ENCODE data around the gene C2CD4D. TPM values are rescaled to one million over a fixed set of nuclear protein-coding genes. Genes with fewer than 3 reads are reported as not detected.

The C2CD4D gene
- total and polyA plus RNA-seq, 2 of the 13 experiments (the other 11 are each of a cell fraction or from before 2014, with no cell fraction given) = not detected

DNA sequence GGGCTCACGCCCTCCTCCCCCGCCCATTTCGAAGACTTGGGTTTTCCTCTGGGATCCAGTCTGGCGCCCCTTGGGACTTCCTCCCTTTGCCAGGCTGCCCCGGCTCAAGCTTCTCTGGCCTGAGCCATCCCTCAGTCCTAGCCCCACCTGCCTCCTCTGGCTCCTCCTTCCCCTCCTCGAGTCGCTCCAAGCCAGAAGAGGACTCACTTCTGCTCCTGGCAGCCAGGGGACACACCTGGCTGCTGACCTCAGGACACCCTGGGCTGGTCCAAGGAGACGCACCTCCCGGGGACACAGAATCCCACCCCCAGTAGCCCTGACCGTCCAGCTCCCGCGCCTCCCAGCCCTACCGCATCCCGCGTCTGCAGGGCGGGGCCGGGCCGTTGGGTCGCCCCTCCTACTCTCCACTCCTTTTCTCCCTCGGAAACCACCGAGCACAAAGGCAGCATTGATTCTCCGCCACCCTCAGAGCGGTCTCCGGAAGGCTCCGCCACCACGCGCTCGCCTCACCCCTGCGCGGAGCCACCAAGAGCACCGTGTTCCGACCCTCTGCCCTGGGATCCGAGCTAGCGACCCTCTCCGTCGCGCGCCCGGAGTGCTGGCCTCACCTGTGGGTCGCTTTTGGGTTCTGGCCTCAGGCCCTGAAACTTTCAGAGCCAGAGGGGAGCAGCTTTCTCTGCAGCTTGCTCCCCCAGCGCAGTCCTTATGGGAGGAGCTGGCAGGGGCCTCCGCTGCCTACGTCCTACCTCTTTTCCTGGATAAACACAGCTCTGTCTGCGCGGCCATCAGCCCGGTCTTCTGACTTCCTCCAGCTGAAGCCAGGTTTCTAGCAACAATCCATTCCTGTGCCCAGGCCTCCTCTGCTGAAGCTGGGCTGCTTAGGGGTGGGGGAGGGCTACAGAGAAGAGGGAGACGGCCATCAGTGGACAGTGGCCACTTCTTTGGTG lies at the start of gene C2CD4D (continued):
- TF ChIP-seq HOMEZ (CRISPR knock-in tag; IDR thresholded peaks at IDR 0.05; ENCODE audit: low read depth) = no peak
- TF ChIP-seq ZBTB14 (CRISPR knock-in tag; IDR thresholded peaks at IDR 0.05) = no peak
- peak; percentile 55 for TF ChIP-seq POGZ (CRISPR knock-in tag; IDR thresholded peaks at IDR 0.05)
- no peak for TF ChIP-seq ZNF839 (CRISPR knock-in tag; IDR thresholded peaks at IDR 0.05; ENCODE audit: borderline replicate concordance)
- no peak for TF ChIP-seq ZNF850 (CRISPR knock-in tag; conservative IDR thresholded peaks at IDR 0.05)
- TF ChIP-seq ZNF343 (CRISPR knock-in tag; IDR thresholded peaks at IDR 0.05) = no peak
- peak; percentile 46; the same call in 1 of the 2 replicates for TF ChIP-seq TBX2 (CRISPR knock-in tag; IDR thresholded peaks at IDR 0.05; ENCODE audit: borderline replicate concordance)
- TF ChIP-seq, protein P1, sequence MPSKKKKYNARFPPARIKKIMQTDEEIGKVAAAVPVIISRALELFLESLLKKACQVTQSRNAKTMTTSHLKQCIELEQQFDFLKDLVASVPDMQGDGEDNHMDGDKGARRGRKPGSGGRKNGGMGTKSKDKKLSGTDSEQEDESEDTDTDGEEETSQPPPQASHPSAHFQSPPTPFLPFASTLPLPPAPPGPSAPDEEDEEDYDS (CRISPR knock-in tag; IDR thresholded peaks at IDR 0.05) = 0 out of 2 replicates have a peak, but pooled peaks have one; percentile 21
- no peak for TF ChIP-seq ZBTB21 (CRISPR knock-in tag; IDR thresholded peaks at IDR 0.05)
- TF ChIP-seq FOSL1 (CRISPR knock-in tag; IDR thresholded peaks at IDR 0.05; ENCODE audit: borderline replicate concordance) = no peak
- TF ChIP-seq NR2F6 (IDR thresholded peaks at IDR 0.05) = no peak
- TF ChIP-seq NR2F6 (CRISPR knock-in tag; IDR thresholded peaks at IDR 0.05) = no peak
- TF ChIP-seq, protein P2, sequence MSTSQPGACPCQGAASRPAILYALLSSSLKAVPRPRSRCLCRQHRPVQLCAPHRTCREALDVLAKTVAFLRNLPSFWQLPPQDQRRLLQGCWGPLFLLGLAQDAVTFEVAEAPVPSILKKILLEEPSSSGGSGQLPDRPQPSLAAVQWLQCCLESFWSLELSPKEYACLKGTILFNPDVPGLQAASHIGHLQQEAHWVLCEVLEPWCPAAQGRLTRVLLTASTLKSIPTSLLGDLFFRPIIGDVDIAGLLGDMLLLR (CRISPR knock-in tag; IDR thresholded peaks at IDR 0.05) = no peak
- peak; percentile 100 for TF ChIP-seq ZSCAN25 (CRISPR knock-in tag; IDR thresholded peaks at IDR 0.05)
- no peak for TF ChIP-seq ZBTB40 (IDR thresholded peaks at IDR 0.05)
- 0 out of 2 replicates have a peak, but pooled peaks have one; percentile 41 for TF ChIP-seq ZBTB40 (CRISPR knock-in tag; IDR thresholded peaks at IDR 0.05)
- peak; percentile 48 for TF ChIP-seq SALL1 (CRISPR knock-in tag; IDR thresholded peaks at IDR 0.05)

All from HepG2 (cell line).